GM18870 (cell line): ENCODE data around the gene PTTG1.

Experiments used
- ATAC-seq: cut with Tn5 transposase; IDR thresholded peaks from one replicate; pipeline ENCODE4 v1.9.1; 2021; ENCODE audit warnings: moderate library complexity; ENCODE audit not compliant: unreplicated experiment

PTTG1 gene

DNA sequence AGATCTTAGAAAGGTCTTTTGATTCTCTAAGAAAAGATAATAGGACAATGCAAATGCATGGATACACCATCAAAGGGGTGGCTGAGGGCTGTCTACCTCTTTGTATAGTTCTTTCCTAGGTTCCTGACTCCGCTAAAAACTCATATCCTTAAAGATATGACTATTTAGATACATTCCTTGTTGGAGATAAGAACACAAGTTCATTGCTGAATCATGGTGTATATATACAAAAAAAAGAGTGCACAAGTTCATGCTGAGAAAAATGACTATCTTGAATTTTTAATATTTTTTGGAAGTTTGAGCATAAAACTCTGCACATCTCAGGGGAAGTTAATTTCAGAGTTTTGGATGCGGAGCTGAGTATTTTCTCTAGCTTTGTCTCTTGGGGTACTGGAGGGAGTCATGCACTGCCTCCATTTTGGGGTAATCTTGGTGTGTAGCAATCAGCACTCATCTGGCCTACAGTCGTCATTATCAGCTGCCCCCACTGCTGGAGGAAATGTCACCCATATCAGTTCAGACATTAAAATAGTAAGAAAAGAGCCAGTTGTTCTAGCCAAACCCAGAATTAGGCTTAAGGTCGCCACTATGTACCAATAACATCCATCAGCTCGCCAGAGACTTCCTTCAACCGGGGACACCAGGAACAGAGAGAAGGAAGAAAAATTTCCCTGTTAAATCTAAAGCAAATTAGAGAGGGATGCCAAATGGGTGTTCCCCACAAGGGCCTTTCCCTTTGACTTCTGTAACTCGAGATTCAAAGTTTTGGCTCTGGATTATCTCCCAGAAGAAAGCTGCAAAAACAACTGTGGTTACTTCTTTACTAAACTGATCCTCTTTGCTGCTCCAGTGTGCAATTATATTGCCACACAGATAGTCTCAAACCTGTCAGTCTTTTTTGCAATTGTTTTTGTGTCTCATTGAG is 49.0 kb downstream of the PTTG1 start:
- no peak for ATAC-seq

DNA sequence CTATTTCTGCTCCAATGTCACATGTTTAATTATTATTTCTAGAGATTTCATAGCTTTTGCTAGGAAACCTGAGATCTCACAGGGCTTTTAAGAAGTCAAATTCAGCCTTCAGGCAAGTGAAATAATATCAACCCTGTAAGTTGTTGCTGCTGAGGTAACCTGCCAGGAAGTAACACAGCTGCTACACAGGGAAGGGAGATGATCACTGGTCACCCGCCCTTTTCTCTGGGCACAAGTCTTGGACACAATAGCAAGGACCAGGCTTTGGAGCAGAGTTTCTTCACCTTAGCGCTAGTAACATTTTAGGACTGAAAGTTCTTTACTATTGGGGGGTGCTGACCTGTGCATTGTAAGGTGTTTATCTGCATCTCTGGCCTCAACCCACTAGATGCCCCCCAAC is 50.1 kb downstream of the PTTG1 start:
- ATAC-seq: no peak

DNA sequence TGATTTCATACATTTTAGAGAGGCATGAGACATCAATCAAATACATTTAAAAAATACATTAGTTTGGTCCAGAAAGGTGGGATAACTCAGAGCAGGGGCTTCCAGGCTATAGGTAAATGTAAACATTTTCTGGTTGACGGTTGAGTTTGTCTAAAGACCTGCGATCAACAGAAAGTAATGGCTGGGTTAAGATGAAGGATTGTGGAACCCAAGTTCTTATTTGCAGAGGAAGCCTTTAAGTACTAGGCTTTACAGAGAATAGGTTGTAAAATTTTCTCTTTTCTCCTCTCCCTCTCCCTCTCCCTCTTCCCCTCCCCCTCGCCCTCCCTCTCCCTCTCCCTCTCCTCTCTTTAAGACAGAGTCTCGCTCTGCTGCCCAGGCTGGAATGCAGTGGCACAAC is 50.8 kb downstream of the PTTG1 start:
- no peak for ATAC-seq

DNA sequence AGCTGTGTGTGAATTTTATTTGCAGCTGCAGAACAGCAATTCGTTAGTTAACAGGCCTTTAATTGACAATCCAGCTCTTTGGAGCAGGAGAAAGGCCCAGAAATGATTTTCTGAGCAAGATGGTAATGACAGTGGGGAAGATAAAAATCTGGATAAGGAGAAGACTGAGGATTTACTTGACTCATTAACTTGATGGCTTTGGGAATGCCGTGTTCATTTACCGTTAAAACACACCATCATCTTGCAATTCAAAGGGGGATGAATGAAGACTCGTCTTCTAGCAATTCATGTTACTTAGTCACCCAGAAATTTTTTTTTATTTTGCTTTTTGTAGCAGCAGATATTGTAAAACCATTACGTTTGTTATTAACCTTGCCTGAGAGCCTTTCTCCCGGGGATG is 52.0 kb downstream of the PTTG1 start:
- no peak for ATAC-seq

DNA sequence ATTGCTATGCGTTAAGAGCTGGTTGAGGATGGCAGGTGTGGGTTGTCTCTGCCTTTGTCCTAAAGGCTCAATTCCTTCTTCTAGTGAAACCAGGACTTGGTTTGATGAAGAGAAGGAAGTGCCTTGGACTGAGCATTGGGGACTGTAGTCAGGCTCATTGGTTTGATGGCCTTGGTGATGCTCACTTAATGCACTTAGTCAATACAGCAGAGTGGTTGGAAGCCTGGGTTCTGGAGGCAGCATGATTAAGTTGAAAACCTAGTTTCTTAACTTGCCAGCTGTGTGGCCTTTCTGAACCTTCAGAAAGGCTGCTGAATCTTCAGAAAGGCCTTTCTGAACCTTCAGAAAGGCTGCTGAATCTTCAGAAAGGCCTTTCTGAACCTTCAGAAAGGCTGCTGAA is 52.4 kb downstream of the PTTG1 start:
- no peak for ATAC-seq

DNA sequence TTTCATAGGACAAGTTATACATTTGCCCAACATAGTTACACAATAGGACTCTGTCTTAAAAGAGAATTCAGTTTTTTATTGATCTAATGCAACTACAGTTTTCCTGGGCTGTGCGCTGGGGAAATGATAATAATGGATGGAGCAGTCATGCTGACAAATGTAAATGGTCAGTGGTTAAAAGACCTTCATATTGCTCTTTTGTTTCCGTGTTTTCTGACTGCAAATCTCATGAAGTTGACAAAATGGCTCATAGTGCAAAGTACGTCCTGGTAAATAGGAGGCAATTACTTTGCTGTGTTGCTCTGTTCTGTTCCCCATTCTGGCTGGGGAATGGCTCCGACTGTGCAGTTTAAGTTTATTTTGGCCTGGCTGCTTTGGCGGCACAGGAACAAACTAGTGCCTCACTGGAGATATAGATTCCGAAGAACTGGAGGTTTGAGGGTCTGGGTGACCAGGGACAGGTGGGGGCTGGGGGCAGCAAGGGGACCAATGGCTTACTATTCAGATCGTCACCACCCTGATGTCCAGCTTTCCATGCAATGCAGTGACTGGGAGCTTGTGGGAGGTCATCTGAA is 54.3 kb downstream of the PTTG1 start:
- no peak for ATAC-seq

DNA sequence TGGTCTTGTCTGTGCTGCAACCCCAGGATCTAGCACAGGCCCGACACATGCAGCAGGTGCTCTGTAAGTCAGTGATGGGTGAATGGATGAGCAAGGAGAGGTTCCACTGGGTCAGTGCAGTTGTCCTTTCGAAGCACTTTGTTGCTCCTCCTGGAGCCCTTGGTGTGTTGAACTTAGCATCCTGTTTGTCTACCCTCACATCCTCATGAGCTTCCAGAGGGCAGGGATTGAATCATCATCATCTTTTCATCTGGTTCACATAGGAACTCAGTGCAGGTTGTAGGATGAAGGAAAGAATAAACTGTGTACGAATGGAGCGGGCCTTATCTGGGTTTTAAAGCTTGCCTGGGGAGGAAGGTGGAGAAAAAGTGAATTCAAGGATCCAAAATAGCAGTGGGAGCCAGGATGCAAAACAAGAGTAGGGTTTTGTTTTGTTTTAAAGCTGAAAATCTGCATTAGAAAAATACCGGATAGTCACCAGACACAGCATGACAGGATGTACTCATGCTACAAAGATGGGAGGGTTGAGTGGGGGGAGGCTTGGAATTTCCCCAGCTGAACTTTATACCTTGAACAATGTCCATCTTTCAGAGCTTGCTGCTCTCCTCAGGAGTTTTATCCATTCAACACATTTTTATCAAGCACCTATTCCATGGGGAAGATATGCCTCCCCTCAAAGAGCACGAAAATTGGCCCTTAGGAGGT is 55.8 kb downstream of the PTTG1 start:
- ATAC-seq: no peak

DNA sequence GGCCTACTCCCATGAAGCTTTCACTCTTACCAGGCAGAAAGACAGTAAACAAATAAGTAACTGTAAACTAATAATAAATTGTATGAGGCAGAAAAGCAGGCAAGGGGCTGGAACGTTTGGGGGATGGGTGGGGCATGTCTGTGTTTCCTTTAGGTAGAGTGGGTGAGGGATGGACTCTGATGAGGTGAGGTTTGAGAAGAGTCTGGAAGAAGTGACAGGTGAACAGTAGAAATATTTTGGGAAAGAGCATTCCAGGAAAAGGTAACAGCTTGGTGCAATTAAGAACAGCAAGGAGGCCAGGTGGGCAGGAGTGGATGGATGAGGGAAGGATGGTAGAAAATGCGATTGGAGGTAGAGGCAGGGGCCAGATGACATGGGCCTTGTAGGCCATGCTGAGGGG is 56.5 kb downstream of the PTTG1 start:
- ATAC-seq: no peak
